Endothelial cell (in vitro differentiated cells): ENCODE measurements around the gene PGLYRP2. TPM values are rescaled to one million over a fixed set of nuclear protein-coding genes. Genes with fewer than 3 reads are reported as not detected.

ENCODE experiments used
- DNase-seq: peaks from one replicate; pipeline ENCODE4 v3.0.0; 2021; ENCODE audit warnings: low spot score
- H3K27ac Mint-ChIP-seq: one replicate; pipeline ENCODE4 v1.8.0; 2021; ENCODE audit warnings: mixed read lengths, inconsistent platforms; ENCODE audit not compliant: unreplicated experiment
- H3K27me3 Mint-ChIP-seq: one replicate; pipeline ENCODE4 v1.8.0; 2021; ENCODE audit warnings: mild to moderate bottlenecking, moderate library complexity, mixed read lengths, inconsistent platforms; ENCODE audit not compliant: unreplicated experiment
- H3K36me3 Mint-ChIP-seq: one replicate; pipeline ENCODE4 v1.8.0; 2021; ENCODE audit warnings: mild to moderate bottlenecking, low read depth, mixed read lengths, inconsistent platforms; ENCODE audit not compliant: unreplicated experiment
- H3K4me1 Mint-ChIP-seq: one replicate; pipeline ENCODE4 v1.8.0; 2021; ENCODE audit warnings: mild to moderate bottlenecking, mixed read lengths, inconsistent platforms; ENCODE audit not compliant: unreplicated experiment
- H3K4me3 Mint-ChIP-seq: one replicate; pipeline ENCODE4 v1.8.0; 2021; ENCODE audit warnings: mild to moderate bottlenecking, mixed read lengths, inconsistent platforms; ENCODE audit not compliant: unreplicated experiment
- H3K9me3 Mint-ChIP-seq: one replicate; pipeline ENCODE4 v1.8.0; 2021; ENCODE audit warnings: mixed read lengths, inconsistent platforms; ENCODE audit not compliant: unreplicated experiment
- CTCF ChIP-seq: fragments of 200-600 bp; sonication (generic); IDR thresholded peaks from one replicate; pipeline ENCODE4 v1.5.0; 2021; ENCODE audit warnings: antibody characterized with exemption; ENCODE audit not compliant: unreplicated experiment
- total RNA-seq: library from RNA; stranded (reverse); fragmentation: NEBNext Ultra II Directional; extraction: Animal tissue kit (Norgen Biotek cat#: 25700); gene quantifications from one replicate; pipeline ENCODE4 v1.2.1, GENCODE V29; 2021; ENCODE audit not compliant: unreplicated experiment

Gene PGLYRP2
- total RNA-seq, 1 donor from 2014 or later = not detected

DNA sequence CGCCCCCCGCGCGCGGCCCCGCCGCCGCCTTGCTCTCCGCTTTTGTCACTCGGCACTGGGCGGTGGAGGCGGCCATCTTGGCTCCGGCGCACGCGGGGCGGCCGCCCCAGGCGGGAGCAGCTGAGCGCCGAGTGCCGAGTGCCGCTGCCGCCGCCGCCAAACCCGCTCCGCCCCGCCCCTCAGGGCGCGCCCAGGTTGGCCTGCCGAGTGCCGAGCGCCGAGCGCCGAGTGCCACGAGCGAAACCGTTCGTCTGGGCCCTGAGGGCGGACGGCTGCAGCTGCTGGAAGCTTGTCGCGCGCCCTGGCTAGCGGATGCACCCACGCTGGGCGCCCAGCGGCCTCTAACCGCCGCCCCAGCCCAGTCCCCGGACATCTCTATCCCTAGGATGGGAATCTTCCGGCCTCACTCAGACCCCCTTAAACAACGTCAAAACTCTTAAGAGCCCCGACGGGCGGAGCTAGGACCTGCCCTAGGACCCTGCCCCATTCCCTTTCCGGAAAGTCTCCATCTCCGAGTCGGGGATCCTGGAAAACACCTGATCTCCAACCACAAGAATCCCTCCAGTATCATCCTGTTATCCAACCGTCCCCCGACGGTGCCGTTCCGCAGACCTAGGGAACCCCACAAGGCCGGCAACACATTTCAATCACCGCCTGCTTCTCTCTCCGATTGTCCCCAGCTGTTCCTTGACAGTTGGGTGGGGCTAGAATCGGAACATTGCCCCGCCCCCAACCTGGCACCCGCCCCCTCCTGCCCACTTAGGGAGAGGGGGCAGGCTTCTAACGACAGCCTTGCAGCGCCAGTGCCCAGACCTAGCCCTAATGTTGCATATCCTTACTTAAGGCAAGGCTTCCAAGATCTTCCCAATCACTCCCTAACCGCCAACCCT is 46.4 kb downstream of the PGLYRP2 start:
- Mint-ChIP-seq H3K9me3 (no peaks in the 10 kb centered on the region), H3K4me3 (peak overlapping the region; percentile 99)
- DNase-seq = peak; percentile 96

DNA sequence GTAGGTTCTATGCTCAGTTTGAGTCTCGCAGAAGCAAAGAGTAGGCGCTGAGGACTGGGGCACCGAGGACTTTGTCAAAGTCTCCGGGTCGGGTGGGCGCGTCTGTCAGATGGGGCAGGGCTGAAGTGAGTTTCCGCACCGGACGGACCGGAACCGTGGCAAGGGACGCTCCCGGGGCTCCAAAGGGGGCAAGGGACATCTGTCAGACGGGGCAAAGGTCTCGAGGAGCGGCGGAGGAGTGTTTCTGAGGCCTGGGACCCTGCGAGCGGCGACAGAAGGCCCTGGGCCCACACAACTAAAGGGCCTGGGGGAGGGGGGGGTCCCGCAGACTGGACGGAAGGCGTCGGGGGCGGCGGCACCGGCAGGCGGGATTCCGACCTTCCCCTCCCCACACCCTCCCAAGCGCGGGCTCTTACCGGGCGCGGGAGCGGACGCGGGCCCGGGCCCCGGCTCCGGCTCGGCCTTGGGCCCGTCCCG is 47.2 kb downstream of the PGLYRP2 start:
- Mint-ChIP-seq H3K27ac (peak overlapping the region; percentile 90), H3K4me3 (peak overlapping the region; percentile 97), H3K9me3 (no peaks in the 10 kb centered on the region), H3K27me3 (peaks cover 29% of the 10 kb centered on the region), H3K36me3 (peaks cover 28% of the 10 kb centered on the region), H3K4me1 (peaks cover 30% of the 10 kb centered on the region)
- no peak for TF ChIP-seq CTCF
- DNase-seq = no peak

More for the DNA sequence above, 46.4 kb downstream of the PGLYRP2 start:
- Mint-ChIP-seq H3K4me1 (peaks cover 30% of the 10 kb centered on the region), H3K27me3 (peaks cover 24% of the 10 kb centered on the region), H3K27ac (peak overlapping the region; percentile 96), H3K36me3 (peaks cover 24% of the 10 kb centered on the region)
- no peak for TF ChIP-seq CTCF

DNA sequence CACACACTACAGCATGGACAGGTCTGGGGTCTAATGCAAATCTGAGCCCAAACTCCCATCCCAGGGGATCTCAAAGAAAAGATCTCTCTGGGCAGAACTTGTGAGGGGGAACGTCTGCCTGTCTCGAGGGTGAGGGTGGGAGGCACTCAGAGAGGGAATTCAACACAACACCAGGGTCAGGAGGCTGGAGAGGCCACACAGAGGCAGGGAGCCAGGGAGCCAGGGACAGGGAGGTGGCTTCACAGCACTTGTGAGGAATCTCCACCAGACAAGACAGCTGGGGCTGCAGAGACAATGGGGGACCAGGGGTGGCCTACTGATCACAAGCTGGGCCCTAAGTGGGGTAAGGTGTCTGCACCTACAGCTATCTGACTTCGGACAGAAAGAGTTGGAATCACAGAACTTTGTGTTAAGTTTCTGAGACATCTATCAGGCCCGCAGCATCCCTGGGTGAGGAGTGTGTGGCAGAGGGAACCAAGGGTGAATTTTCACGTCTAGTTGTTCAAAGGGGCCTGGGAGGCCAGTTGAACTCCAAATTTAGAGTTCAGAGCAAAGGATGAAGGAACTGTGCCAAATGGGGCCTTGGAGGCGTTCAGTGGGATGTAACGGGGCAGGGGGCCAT is 47.8 kb downstream of the PGLYRP2 start:
- Mint-ChIP-seq H3K27ac (peak overlapping the region; percentile 90), H3K4me1 (peaks cover 30% of the 10 kb centered on the region), H3K36me3 (peaks cover 30% of the 10 kb centered on the region), H3K4me3 (peak overlapping the region; percentile 97), H3K27me3 (peaks cover 31% of the 10 kb centered on the region), H3K9me3 (no peaks in the 10 kb centered on the region)
- DNase-seq = no peak
- TF ChIP-seq CTCF = no peak

- peaks cover 38% of the 10 kb centered on the region for H3K27me3 Mint-ChIP-seq
- peak overlapping the region; percentile 90 for H3K27ac Mint-ChIP-seq
- TF ChIP-seq CTCF = no peak
- no peaks in the 10 kb centered on the region for H3K9me3 Mint-ChIP-seq
- DNase-seq = no peak
- peaks cover 32% of the 10 kb centered on the region for H3K4me1 Mint-ChIP-seq
- H3K4me3 Mint-ChIP-seq = peak overlapping the region; percentile 97
- H3K36me3 Mint-ChIP-seq = peaks cover 38% of the 10 kb centered on the region
These were observed 48.7 kb downstream of the PGLYRP2 start for GRCh38 chr19:15430526-15431120.
